ENCODE data around the gene HES1. TPM values are rescaled to one million over a fixed set of nuclear protein-coding genes. Genes with fewer than 3 reads are reported as not detected.
"Not testable (repeated sequence)": the region's sequence is repeated elsewhere in the genome, so short reads cannot be mapped to it uniquely, and the experiment has no call there.

The HES1 gene
- total and polyA plus RNA-seq, 7 experiments from 2014 or later = 3.9 to 4.2 (median 4.2) TPM; not detected in 4

- peaks cover 0 to 13% of the 10 kb centered on the region in 2 donors for H3K4me1 ChIP-seq (ENCODE audit: control insufficient read depth in 2 of 2, insufficient read depth in 2 of 2, low read length in 2 of 2)
- intact Hi-C loops (cut with micrococcal nuclease) = no loop called here
- H3K36me3 ChIP-seq (ENCODE audit: control insufficient read depth in 2 of 3, insufficient read depth in 3 of 3, low read length in 3 of 3) = no peaks in the 10 kb centered on the region
- H3K27me3 Mint-ChIP-seq = peaks cover 0 to 32% (median 14%) of the 10 kb centered on the region in 5 donors
- ATAC-seq (no peak), DNase-seq (no peak)
- peaks cover 0 to 3% (median 0%) of the 10 kb centered on the region in 5 donors for H3K36me3 Mint-ChIP-seq
- peaks cover 0 to 5% (median 0%) of the 10 kb centered on the region in 11 donors for H3K9me3 Mint-ChIP-seq
- no peak overlapping the region for H3K27ac ChIP-seq (ENCODE audit: low read depth, low read length)
- CTCF ChIA-PET = no interaction called here
- no peak overlapping the region for H3K4me3 Mint-ChIP-seq
- POLR2A ChIA-PET = no interaction called here
- no peaks in the 10 kb centered on the region for H3K9me3 ChIP-seq (ENCODE audit: control insufficient read depth in 2 of 3, low read length in 3 of 3)
- H3K4me1 Mint-ChIP-seq = peaks cover 5 to 11% (median 10%) of the 10 kb centered on the region in 7 donors
- H3K27me3 ChIP-seq (ENCODE audit: control insufficient read depth in 2 of 2, insufficient read depth in 2 of 2, low read length in 2 of 2) = peaks cover 0 to under 1% of the 10 kb centered on the region in 2 donors
- H3K4me3 ChIP-seq (ENCODE audit: low read length) = no peak overlapping the region
- H3K27ac Mint-ChIP-seq = no peak overlapping the region
Measured at GRCh38 chr3:194145702-194146101, 9.8 kb downstream of the HES1 start.

- no peak for ATAC-seq
Measured at GRCh38 chr3:194147679-194148078, 11.7 kb downstream of the HES1 start.

DNA sequence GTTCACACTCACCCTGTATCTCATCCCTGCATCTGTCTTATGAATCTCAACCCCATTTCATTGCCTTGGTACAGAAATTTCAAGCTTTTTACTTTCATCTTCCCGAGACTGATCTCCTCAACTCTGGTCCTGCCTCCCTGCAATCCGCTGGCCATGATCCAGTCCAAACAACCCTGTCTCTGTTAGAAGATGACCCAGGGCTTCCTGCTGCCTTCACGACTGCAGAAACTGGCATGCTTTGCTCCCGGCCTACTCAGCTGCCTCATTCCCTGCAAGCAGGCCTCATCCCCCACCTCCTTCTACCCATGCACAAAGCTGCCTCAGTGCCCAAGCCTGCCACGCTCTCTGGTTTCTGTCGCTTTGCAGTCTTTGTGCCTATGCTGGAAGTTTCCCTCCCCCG is 12.4 kb downstream of the HES1 start:
- ATAC-seq (no peak), DNase-seq (no peak)
- no peak overlapping the region for H3K4me3 Mint-ChIP-seq
- H3K27ac Mint-ChIP-seq = no peak overlapping the region
- peaks cover 0 to 3% (median 0%) of the 10 kb centered on the region in 7 donors for H3K4me1 Mint-ChIP-seq
- no peaks in the 10 kb centered on the region for H3K27me3 ChIP-seq (ENCODE audit: control insufficient read depth in 2 of 2, insufficient read depth in 2 of 2, low read length in 2 of 2)
- no peaks in the 10 kb centered on the region for H3K4me1 ChIP-seq (ENCODE audit: control insufficient read depth in 2 of 2, insufficient read depth in 2 of 2, low read length in 2 of 2)
- intact Hi-C loops (cut with micrococcal nuclease) = no loop called here
- H3K9me3 Mint-ChIP-seq = peaks cover 0 to 3% (median 0%) of the 10 kb centered on the region in 11 donors
- no peak overlapping the region for H3K4me3 ChIP-seq (ENCODE audit: low read length)
- ChIA-PET CTCF (no interaction called here), POLR2A (no interaction called here)
- H3K27ac ChIP-seq (ENCODE audit: low read depth, low read length) = no peak overlapping the region
- H3K9me3 ChIP-seq (ENCODE audit: control insufficient read depth in 2 of 3, low read length in 3 of 3) = no peaks in the 10 kb centered on the region
- H3K36me3 ChIP-seq (ENCODE audit: control insufficient read depth in 2 of 3, insufficient read depth in 3 of 3, low read length in 3 of 3) = no peaks in the 10 kb centered on the region
- H3K36me3 Mint-ChIP-seq = no peaks in the 10 kb centered on the region
- peaks cover 4 to 37% (median 9%) of the 10 kb centered on the region in 5 donors for H3K27me3 Mint-ChIP-seq

More at GRCh38 chr3:194147679-194148078, 11.7 kb downstream of the HES1 start:
- no peak for DNase-seq
- no peaks in the 10 kb centered on the region for H3K9me3 ChIP-seq (ENCODE audit: control insufficient read depth in 2 of 3, low read length in 3 of 3)
- Mint-ChIP-seq H3K27me3 (peaks cover 0 to 37% (median 9%) of the 10 kb centered on the region in 5 donors), H3K4me1 (peaks cover 0 to 3% (median under 1%) of the 10 kb centered on the region in 7 donors), H3K36me3 (no peaks in the 10 kb centered on the region), H3K27ac (peak overlapping the region in 1 of 9 donors; percentile 22), H3K4me3 (no peak overlapping the region), H3K9me3 (peaks cover 0 to 3% (median 0%) of the 10 kb centered on the region in 11 donors)
- H3K27ac ChIP-seq (ENCODE audit: low read depth, low read length) = no peak overlapping the region
- POLR2A ChIA-PET = no interaction called here
- no peaks in the 10 kb centered on the region for H3K36me3 ChIP-seq (ENCODE audit: control insufficient read depth in 2 of 3, insufficient read depth in 3 of 3, low read length in 3 of 3)
- intact Hi-C loops (cut with micrococcal nuclease) = no loop called here
- CTCF ChIA-PET = no interaction called here
- no peaks in the 10 kb centered on the region for H3K4me1 ChIP-seq (ENCODE audit: control insufficient read depth in 2 of 2, insufficient read depth in 2 of 2, low read length in 2 of 2)
- no peaks in the 10 kb centered on the region for H3K27me3 ChIP-seq (ENCODE audit: control insufficient read depth in 2 of 2, insufficient read depth in 2 of 2, low read length in 2 of 2)
- no peak overlapping the region for H3K4me3 ChIP-seq (ENCODE audit: low read length)

GRCh38 chr3:194150252-194150934 is 14.4 kb downstream of the HES1 start:
- H3K9me3 Mint-ChIP-seq = peaks cover 0 to 14% (median 5%) of the 10 kb centered on the region in 11 donors
- Histone ChIP-seq H3K36me3 (ENCODE audit: control insufficient read depth in 2 of 3, insufficient read depth in 3 of 3, low read length in 3 of 3) (no peaks in the 10 kb centered on the region), H3K4me1 (ENCODE audit: control insufficient read depth in 2 of 2, insufficient read depth in 2 of 2, low read length in 2 of 2) (no peaks in the 10 kb centered on the region), H3K27me3 (ENCODE audit: control insufficient read depth in 2 of 2, insufficient read depth in 2 of 2, low read length in 2 of 2) (no peaks in the 10 kb centered on the region), H3K4me3 (ENCODE audit: low read length) (no peak overlapping the region), H3K9me3 (ENCODE audit: control insufficient read depth in 2 of 3, low read length in 3 of 3) (no peaks in the 10 kb centered on the region), H3K27ac (ENCODE audit: low read depth, low read length) (no peak overlapping the region)
- H3K4me1 Mint-ChIP-seq = peaks cover 0 to 6% (median 0%) of the 10 kb centered on the region in 7 donors
- ATAC-seq (no peak), DNase-seq (no peak)
- H3K27ac Mint-ChIP-seq = no peak overlapping the region
- no peak overlapping the region for H3K4me3 Mint-ChIP-seq
- intact Hi-C loops (cut with micrococcal nuclease) = no loop called here
- H3K27me3 Mint-ChIP-seq = peaks cover 13 to 39% (median 16%) of the 10 kb centered on the region in 5 donors
- ChIA-PET POLR2A (no interaction called here), CTCF (no interaction called here)
- peaks cover 0 to 9% (median 4%) of the 10 kb centered on the region in 5 donors for H3K36me3 Mint-ChIP-seq

DNA sequence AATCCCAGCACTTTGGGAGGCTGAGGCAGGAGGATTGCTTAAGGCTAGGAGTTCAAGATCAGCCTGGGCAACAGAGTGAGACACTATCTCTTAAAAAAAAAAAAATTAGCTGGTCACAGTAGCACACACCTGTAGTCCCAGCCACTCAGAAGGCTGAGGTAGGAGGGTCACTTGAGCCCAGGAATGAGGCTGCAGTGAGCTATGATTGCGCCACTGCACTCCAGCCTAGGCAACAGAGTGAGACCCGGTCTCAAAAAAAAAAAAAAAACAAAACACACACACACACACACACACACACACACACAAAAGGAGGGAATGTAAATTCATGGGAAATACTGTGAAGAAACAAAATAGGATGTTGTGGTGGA is 15.0 kb downstream of the HES1 start:
- H3K36me3 ChIP-seq (ENCODE audit: control insufficient read depth in 2 of 3, insufficient read depth in 3 of 3, low read length in 3 of 3); H3K4me1 ChIP-seq (ENCODE audit: control insufficient read depth in 2 of 2, insufficient read depth in 2 of 2, low read length in 2 of 2); intact Hi-C loops (cut with micrococcal nuclease); ATAC-seq; H3K27ac ChIP-seq (ENCODE audit: low read depth, low read length); H3K9me3 ChIP-seq (ENCODE audit: control insufficient read depth in 2 of 3, low read length in 3 of 3); H3K4me3 Mint-ChIP-seq; H3K27me3 ChIP-seq (ENCODE audit: control insufficient read depth in 2 of 2, insufficient read depth in 2 of 2, low read length in 2 of 2); POLR2A ChIA-PET; H3K4me1 Mint-ChIP-seq; DNase-seq; H3K4me3 ChIP-seq (ENCODE audit: low read length); H3K27ac Mint-ChIP-seq; CTCF ChIA-PET; H3K36me3 Mint-ChIP-seq: not testable (repeated sequence)
- Mint-ChIP-seq H3K9me3 (peaks cover 0 to 14% (median 5%) of the 10 kb centered on the region in 11 donors), H3K27me3 (peaks cover 13 to 39% (median 16%) of the 10 kb centered on the region in 5 donors)

GRCh38 chr3:194154346-194154745 is 18.4 kb downstream of the HES1 start:
- ChIA-PET CTCF (no interaction called here), POLR2A (no interaction called here)
- no peak overlapping the region for H3K27ac Mint-ChIP-seq

GRCh38 chr3:194156095-194156494 is 20.1 kb downstream of the HES1 start:
- DNase-seq (no peak), ATAC-seq (no peak)
- H3K4me3 ChIP-seq (ENCODE audit: low read length) = no peak overlapping the region
- Mint-ChIP-seq H3K27me3 (peaks cover 9 to 49% (median 16%) of the 10 kb centered on the region in 5 donors), H3K4me1 (peaks cover 0 to 6% (median 0%) of the 10 kb centered on the region in 7 donors), H3K9me3 (peaks cover 0 to 14% (median 5%) of the 10 kb centered on the region in 11 donors), H3K4me3 (no peak overlapping the region), H3K27ac (no peak overlapping the region), H3K36me3 (peaks cover 0 to 9% (median 4%) of the 10 kb centered on the region in 5 donors)
- no peaks in the 10 kb centered on the region for H3K36me3 ChIP-seq (ENCODE audit: control insufficient read depth in 2 of 3, insufficient read depth in 3 of 3, low read length in 3 of 3)
- ChIA-PET CTCF (no interaction called here), POLR2A (no interaction called here)
- intact Hi-C loops (cut with micrococcal nuclease) = no loop called here
- H3K27ac ChIP-seq (ENCODE audit: low read depth, low read length) = no peak overlapping the region
- H3K27me3 ChIP-seq (ENCODE audit: control insufficient read depth in 2 of 2, insufficient read depth in 2 of 2, low read length in 2 of 2) = no peaks in the 10 kb centered on the region
- H3K4me1 ChIP-seq (ENCODE audit: control insufficient read depth in 2 of 2, insufficient read depth in 2 of 2, low read length in 2 of 2) = no peaks in the 10 kb centered on the region
- no peaks in the 10 kb centered on the region for H3K9me3 ChIP-seq (ENCODE audit: control insufficient read depth in 2 of 3, low read length in 3 of 3)

More at GRCh38 chr3:194154346-194154745, 18.4 kb downstream of the HES1 start:
- intact Hi-C loops (cut with micrococcal nuclease) = no loop called here
- H3K36me3 Mint-ChIP-seq = peaks cover 0 to 9% (median 4%) of the 10 kb centered on the region in 5 donors
- DNase-seq = no peak
- no peak for ATAC-seq
- no peaks in the 10 kb centered on the region for H3K36me3 ChIP-seq (ENCODE audit: control insufficient read depth in 2 of 3, insufficient read depth in 3 of 3, low read length in 3 of 3)
- no peak overlapping the region for H3K4me3 Mint-ChIP-seq
- peaks cover 4 to 45% (median 16%) of the 10 kb centered on the region in 5 donors for H3K27me3 Mint-ChIP-seq
- no peak overlapping the region for H3K27ac ChIP-seq (ENCODE audit: low read depth, low read length)
- H3K9me3 Mint-ChIP-seq = peaks cover 0 to 14% (median 5%) of the 10 kb centered on the region in 11 donors
- peaks cover 0 to 6% (median 0%) of the 10 kb centered on the region in 7 donors for H3K4me1 Mint-ChIP-seq
- no peaks in the 10 kb centered on the region for H3K9me3 ChIP-seq (ENCODE audit: control insufficient read depth in 2 of 3, low read length in 3 of 3)
- H3K27me3 ChIP-seq (ENCODE audit: control insufficient read depth in 2 of 2, insufficient read depth in 2 of 2, low read length in 2 of 2) = no peaks in the 10 kb centered on the region
- H3K4me1 ChIP-seq (ENCODE audit: control insufficient read depth in 2 of 2, insufficient read depth in 2 of 2, low read length in 2 of 2) = no peaks in the 10 kb centered on the region
- H3K4me3 ChIP-seq (ENCODE audit: low read length) = no peak overlapping the region
